Suppressor macrophage (primary cell): ENCODE data around the gene DICER1.
"Not testable (repeated sequence)": the region's sequence is repeated elsewhere in the genome, so short reads cannot be mapped to it uniquely, and the experiment has no call there.

Experiments used
- DNase-seq, 4 experiments: peaks; one replicate each; pipeline ENCODE4 v3.0.0-alpha.2; 2020 to 2022

DICER1 gene

GRCh38 chr14:95185767-95186392 lies 28.6 kb upstream of the DICER1 start:
- peak; percentile 44 to 72 (median 62) for DNase-seq

GRCh38 chr14:95185033-95185766 lies 27.9 kb upstream of the DICER1 start:
- DNase-seq, result peak; percentile 85 to 95 (median 90)

- DNase-seq, result peak in 3 of 4 experiments; percentile 11 to 46 (median 36)
Measured at GRCh38 chr14:95184413-95184790, 27.1 kb upstream of the DICER1 start.

- peak; percentile 44 to 89 (median 72) for DNase-seq
Measured at GRCh38 chr14:95183532-95184412, 26.4 kb upstream of the DICER1 start.

GRCh38 chr14:95183082-95183481 lies 25.8 kb upstream of the DICER1 start:
- peak in 2 of 4 experiments; percentile 9 to 28 for DNase-seq

GRCh38 chr14:95182379-95182778 lies 25.1 kb upstream of the DICER1 start:
- DNase-seq, result no peak

DNA sequence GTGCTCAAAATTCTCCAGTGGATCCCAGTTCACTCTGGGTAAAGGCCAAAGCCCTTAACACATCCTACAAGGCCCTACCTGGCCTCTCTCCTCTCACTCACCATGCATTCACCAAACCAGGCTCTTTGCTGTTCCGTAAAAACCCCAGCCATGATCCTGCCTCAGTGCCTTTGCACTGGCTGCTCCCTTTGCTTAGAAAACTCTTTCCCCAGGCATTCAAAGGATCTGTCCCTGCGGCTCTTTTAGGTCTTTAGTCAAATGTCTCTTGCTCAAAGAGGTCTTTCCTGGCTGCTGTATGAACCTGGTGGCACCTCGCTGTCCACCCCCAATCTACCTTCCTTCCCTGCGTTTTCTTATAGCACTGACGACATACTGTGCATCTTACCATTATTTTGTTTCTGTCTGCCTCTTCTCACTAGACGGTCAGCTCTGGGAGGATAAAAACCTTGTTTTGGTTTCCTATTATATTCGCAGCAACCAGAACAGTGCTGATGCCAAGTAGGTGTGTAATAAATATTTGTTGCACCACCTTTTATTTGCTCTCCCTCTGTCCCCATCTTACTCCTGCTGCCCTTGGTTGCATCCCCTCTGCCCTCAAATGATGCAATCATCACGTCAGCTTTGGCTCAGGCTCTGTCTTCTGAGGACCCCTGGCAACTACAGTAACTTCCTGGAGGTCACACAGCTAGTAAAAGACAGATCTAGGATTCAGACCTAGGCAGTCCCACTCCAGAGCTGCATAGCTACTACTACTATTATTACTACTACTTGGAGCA lies 23.8 kb upstream of the DICER1 start:
- DNase-seq, result no peak

GRCh38 chr14:95175670-95176069 lies 18.3 kb upstream of the DICER1 start:
- not testable (repeated sequence) for DNase-seq

DNA sequence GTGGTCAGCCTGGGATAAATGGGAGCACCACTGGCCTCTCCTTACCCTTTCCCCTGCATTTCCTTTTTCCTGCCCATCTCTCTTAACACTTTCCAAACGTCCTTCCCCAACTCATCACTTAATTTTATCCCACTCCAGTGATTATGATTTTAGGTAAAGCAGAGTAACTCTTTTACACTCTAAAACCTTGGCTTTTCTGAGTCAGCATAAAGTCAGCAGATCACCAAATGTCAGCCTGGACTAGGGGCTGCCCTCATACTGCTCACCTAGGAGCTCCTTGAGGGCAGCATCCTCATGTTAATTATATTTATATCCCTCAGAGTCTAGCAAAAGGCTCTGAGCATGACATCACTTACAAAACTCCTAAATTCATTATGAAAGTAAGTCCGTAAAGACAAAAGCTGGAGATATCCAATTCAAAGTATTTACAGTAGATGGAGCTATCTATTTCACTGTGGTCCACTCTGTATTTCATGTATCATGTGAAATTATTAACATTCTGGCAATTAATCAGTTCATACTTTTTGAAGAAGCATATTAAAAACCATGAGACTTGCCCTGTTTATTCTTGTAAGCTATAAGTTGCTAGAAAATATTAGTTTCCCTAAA lies 17.0 kb upstream of the DICER1 start:
- DNase-seq, result peak in 1 of 4 experiments; percentile 14

DNA sequence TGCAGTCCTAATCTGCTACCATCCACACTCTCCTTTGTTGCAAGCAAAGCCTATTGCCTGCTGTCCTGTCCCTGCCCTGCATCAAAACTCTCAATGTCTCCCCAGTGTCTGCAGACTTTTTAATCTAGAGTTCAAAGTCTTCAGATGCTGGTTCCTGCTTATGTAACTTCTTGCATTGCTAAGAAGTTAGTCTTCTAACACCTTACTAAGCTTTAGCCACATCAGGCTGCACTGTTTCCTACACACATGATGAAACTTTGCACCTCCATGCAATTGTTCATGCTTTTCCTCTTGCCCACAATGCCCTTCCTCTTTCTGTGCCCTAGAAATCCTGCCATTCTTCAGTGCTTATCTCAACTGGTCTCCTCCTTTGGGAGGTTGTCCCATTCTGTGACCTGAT lies 16.2 kb upstream of the DICER1 start:
- DNase-seq, result peak; percentile 25 to 65 (median 55)

DNA sequence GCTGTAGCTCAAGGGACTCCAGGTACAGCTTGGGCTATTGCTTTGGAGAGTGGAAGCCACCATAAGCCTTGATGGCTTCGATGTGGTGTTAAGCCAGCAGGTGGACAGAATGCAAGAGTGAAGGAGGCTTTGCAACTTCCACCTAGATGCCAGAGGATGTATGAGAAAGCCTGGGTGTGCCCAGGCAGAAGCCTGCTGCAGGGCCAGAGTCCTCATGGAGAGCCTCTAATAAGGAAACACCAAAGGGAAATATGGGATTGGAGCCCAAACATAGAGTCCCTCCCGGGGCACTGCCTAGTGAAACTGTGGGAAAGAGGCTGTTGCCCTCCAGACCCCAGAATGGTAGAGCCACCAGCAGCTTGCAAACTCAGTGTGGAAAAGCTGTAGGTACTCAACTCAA lies 9.8 kb upstream of the DICER1 start:
- no peak for DNase-seq

DNA sequence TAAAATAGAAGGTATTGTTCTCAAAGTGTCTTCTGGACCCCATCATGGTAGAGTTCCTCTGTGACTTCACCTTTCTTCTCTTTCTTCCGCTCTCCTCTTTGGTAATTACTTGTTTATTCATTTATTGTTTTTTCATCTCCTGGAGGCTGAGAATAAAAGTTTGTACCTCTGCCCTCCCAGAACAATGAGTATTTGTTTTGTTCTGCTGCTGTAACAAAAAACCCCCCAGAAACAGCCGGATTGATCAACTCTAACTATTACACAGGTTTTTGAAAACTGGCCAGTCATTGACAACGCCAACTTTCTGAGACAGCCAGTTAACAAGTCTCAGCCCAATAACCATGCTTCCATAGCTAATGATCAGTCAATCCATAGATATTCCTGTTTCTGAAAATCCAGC lies 8.2 kb upstream of the DICER1 start:
- DNase-seq, result no peak

- peak in 1 of 4 experiments; percentile 19 for DNase-seq
Measured at GRCh38 chr14:95164506-95164905, 7.2 kb upstream of the DICER1 start.

DNA sequence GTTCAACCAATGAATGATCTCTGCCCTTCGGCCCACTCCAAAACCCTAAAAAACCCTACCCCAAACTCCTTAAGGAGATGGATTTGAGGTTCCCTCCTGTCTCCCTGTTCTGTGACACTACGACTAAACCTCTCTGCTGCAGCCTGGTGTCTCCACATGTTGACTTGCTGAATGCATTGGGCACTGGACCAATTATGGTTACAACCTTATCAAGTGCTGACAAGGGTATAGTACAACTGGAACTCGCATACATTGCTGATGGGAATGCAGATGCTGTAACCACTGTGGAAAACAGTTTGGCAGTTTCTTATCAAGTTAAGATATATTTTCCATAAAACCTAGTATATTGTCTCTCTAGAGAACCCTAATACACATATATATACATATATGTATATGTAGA lies 6.3 kb upstream of the DICER1 start:
- DNase-seq, result no peak

- DNase-seq, result peak in 3 of 4 experiments; percentile 16 to 73 (median 72)
Measured at GRCh38 chr14:95163132-95163531, 5.8 kb upstream of the DICER1 start.

DNA sequence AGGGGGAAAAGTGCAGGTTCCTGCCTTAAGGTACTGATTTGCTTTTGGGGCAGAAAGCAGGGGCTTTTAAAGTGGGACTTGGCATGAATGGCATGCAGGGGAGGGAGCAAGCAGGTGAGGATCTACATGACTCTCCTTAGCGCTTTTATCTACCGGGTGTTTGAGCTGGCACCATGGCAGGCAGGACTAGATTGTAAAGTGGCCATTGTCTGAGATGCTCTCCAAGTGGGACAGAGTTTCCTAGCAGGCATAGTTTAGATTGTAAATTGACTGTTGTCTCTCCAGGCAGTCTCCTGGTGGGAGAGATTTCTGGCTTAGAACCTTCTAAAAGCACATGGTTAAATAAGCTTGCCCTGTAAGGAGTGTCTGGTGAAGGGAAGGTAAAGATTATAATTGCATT lies 5.3 kb upstream of the DICER1 start:
- DNase-seq, result no peak

- peak in 3 of 4 experiments; percentile 35 to 77 (median 62) for DNase-seq
Measured at GRCh38 chr14:95157048-95157326, 342 bp downstream of the DICER1 start.

DNA sequence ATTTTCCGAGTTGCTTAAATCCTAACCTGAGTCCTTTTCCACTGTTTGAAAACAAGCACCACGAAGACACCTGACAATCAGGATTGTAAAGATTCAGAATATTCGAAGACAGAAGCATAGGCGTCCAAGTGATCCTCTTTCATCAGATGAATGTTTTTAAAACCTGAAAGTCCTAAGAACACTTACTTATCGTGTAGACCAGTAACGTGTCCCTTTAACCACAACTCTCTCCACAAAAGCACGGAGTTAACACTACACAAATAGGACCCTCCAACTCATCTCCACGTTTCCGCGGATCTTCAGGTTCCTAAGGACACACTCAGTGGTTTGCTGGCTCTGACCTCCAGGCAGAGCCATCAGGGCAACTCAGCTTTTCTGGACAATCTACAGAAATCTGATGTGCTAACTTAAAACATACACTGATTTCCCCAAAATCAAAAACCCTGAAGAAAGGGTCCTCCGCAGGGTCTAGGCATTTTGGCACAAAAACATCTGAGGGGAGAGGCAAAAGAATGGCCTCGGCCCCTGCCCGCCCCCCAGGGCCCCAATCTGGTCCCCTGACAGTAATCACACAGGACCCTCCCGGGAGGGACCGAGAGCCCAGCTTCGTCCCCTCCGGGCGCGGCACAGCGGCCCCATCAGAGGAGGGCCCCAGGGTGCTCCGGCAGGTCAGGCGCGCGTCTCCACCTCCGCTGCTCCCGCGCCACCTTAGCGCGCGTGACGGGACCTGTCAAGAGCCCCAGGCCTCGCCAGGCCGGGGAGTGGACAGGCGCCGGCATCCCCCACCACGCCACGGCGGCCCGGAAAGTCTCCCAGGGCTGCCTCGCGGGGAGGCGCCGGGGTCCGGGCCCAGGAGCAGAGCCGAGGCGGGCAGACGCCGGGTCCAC lies 925 bp downstream of the DICER1 start:
- peak in 3 of 4 experiments; percentile 22 to 47 (median 39) for DNase-seq

GRCh38 chr14:95155045-95155444 lies 2.3 kb downstream of the DICER1 start:
- DNase-seq, result no peak

DNA sequence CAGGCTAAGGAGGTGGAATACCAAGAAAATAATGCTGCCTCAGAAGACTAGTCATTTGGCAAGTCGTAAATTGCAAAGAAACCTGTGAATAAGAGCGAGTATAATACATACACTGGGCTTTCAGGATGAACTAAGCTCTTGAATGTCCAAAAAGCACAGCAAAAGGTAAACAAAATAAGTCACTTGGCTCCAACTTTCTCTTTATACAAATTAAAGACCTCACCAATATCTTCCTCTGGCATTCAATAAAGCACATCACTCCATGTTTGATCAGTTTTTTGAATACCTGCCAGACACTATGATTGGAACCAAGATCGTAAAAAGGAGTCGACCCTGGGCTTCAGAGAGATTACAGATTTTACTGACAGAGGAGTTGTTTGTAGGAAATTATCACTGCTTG lies 3.5 kb downstream of the DICER1 start:
- DNase-seq, result no peak

- DNase-seq, result no peak
Measured at GRCh38 chr14:95151561-95151960, 5.8 kb downstream of the DICER1 start.
